Left ventricle myocardium superior (tissue), 1 donor: Measurements from ENCODE around the gene SLC6A7. TPM values are rescaled to one million over a fixed set of nuclear protein-coding genes. Genes with fewer than 3 reads are reported as not detected.
A peak's percentile ranks its signal among the peaks of the same experiment; 100 is the strongest.
"Not testable (repeated sequence)": the region's sequence is repeated elsewhere in the genome, so short reads cannot be mapped to it uniquely, and the experiment has no call there.

Source experiments
- ATAC-seq: fragments of 200-7000 bp; cut with Tn5 transposase; one replicate; pipeline ENCODE4 v1.9.1; 2020; ENCODE audit warnings: mild to moderate bottlenecking, moderate library complexity
- DNase-seq: peaks from one replicate; pipeline ENCODE4 v3.0.0-alpha.2; 2020
- intact Hi-C: fragments of 100-400 bp; cut with micrococcal nuclease; formaldehyde crosslinking; loops from one replicate; pipeline ENCODE4 v1.11.0; 2022
- total RNA-seq: library from RNA; stranded (reverse); fragmentation: NEBNext Ultra II Directional; extraction: Animal tissue kit (Norgen Biotek cat#: 25700); gene quantifications from one replicate; pipeline ENCODE4 v1.2.1, GENCODE V29; 2021
- donor health status: DM: no; HTN: yes; CAD: no; lungs with severe emphysema.

The SLC6A7 gene
- total RNA-seq, 1 donor from 2014 or later: not detected

DNA sequence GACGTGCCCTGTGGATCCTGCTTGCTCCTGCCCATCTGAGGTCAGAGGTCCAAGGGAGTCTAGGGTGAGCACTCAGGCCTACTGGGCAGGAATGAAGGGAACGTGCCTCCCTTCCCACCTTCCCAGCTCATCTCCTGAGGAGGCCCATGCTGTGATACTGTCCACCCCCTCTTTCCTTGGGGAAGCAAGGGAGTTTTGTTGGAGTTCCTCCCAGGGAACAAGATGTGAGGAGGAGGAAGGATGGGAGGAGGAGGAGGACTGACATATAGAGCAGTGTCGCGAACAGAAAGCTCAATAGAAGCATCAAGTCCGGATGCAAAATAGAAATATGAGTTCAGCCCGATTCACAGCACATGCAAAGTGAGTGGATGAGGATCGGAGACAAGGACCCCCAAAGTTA lies 41.0 kb downstream of the SLC6A7 start:
- intact Hi-C loops: no loop called here
- ATAC-seq (no peak), DNase-seq (no peak)

DNA sequence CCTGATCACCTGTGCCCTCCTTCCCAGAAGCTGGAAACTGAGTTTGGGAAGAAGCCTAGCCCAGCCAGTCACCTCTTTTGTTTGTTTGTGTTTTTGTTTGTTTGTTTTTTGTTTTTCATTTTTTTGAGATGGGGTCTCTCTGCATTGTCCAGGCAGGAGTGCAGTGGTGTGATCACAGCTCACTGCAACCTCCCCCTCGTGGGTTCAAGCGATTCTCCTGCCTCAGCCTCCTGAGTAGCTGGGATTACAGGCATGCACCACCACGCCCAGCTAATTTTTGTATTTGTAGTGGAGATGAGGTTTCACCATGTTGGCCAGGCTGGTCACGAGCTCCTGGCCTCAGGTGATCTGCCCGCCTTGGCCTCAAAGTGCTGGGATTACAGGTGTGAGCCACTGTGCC lies 43.8 kb downstream of the SLC6A7 start:
- intact Hi-C loops, DNase-seq, ATAC-seq: not testable (repeated sequence)

DNA sequence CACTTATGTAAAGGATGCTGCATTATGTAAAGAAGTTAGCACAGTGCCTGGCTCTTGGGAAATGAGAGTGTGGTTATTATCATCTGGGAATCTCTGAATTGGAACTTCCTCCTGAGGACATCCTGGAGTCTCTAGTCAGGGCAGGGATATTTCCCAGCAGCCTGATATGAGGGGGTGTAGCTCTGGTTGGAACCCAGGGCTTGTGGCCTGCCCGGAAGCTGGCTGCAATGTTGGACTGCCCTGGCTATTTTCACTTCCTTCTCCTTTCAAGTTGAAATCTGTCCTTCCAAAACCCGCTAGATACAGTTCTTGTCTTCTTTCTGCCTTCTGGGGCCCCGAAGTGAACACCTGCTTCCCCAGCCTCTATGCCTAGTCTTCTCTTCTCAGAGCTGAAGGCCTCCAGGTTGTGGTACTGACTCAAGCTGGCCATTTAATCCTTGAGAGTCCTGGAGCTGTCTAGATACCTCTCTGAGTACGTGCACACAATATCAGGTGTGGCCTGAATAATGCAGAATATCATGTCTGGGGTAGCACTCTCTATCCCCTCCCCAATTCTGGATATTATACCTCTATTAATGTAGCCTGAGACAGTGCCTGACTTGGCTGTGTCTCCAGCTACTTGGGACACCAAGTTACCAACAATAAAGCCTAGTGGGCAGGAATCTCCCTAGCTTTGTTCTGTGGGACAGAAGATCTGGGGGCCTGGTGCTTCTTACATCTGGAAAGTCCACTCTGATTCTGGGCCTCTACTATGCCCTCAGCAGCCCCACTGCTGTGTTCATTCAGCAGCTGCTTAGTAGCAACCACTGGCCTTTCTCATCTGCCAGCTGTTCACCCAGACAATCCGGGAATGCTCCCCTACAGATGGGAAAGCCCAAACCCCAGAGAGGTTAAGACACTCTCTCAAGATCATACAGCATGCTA lies 45.0 kb downstream of the SLC6A7 start:
- intact Hi-C loops: no loop called here
- peak; percentile 52 for ATAC-seq

DNA sequence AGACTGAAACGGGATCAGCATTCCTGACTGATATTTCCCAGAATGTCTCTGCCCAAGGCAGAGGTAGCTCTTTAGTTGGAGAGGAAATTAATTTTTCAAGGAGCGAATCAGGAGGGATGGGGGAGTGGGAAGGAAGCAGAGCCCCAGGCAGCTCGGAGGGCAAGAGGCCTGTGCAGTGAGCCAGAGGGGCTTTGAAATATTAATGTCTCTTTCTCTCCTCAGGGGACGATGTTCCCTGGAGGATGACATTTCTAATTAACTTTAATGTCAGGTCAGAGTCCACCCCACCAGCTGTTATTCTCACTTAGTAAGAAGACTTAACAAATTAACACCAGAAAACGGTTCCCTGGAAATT lies 45.6 kb downstream of the SLC6A7 start:
- ATAC-seq (no peak), DNase-seq (no peak)
- intact Hi-C loops: no loop called here

More for the DNA sequence above, 45.0 kb downstream of the SLC6A7 start:
- DNase-seq: no peak

DNA sequence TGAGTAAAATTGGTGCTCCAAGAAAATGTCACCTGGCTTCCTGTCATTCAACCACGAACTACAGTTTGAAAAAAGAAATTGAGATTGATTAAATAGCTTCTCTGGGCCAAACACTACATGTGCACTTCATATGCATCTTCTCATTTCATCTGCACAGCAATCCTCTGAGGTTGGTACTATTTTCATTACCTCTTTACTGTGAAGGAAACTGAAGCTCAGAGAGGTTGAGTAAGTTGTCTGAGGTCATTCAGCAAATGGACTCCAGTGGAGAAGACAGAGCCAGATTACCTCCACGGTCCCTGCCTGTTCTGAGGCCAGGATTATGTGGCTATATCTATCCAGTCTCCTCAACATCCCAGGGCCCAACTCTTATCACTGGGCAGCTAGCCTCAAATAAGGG lies 46.5 kb downstream of the SLC6A7 start:
- intact Hi-C loops: no loop called here
- DNase-seq (no peak), ATAC-seq (no peak)

DNA sequence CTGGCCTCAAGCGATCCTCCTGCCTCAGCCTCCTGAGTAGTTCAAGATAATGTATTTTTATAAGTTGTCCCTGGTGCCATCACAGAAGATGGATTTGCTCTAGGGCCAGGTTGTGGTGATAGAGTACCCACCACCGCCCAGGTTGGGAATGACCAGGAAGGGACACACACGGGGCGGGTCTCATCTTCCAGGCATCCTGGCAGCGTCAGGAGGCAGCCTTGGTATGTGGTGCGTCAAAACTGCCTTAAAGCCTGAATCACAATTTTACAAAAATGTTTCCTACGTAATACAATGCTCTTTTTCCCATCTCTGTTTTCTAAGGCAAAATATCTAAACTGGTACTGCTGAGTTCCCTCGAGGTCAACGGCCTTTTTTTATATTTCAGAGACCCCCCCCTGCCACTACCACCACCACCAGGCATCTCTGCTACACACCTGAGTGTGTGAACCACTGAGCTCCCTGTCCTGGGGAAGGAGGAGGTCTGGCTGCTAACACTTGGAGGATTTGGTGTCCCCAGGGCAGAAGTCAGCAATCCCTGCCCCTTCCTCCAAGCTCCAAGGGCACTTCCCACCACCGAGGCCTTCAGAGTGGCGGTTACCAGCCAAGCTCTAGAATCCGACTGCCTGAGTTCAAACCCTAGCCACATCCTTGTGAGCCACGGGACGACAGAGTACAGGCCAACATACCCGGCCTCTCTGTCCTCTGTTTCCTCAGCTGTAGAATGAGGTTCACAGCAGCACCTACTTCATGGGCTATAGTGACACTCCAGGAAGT lies 47.3 kb downstream of the SLC6A7 start:
- DNase-seq: no peak
- ATAC-seq: no peak
- intact Hi-C loops: no loop called here

DNA sequence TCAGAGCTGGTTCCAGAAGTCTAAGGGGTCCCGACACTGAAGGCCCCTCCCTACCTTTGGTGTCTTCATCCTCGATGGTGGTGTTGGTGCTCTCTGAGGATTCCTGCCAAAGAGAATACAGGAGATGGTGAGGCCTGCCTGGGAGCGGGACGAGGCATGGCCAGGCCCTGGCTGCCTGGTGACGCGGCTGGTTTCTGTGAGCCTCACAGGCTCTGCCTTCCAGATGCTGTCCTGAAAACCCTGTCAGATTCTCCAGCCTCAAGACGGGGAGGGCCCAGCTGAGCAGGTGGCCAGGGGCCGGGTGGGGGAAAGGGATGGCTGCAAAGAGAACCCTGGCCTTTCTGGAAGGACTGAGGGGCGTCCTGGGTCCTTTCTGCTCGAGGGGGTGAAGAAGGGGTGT lies 48.8 kb downstream of the SLC6A7 start:
- intact Hi-C loops: no loop called here
- ATAC-seq (no peak), DNase-seq (no peak)

DNA sequence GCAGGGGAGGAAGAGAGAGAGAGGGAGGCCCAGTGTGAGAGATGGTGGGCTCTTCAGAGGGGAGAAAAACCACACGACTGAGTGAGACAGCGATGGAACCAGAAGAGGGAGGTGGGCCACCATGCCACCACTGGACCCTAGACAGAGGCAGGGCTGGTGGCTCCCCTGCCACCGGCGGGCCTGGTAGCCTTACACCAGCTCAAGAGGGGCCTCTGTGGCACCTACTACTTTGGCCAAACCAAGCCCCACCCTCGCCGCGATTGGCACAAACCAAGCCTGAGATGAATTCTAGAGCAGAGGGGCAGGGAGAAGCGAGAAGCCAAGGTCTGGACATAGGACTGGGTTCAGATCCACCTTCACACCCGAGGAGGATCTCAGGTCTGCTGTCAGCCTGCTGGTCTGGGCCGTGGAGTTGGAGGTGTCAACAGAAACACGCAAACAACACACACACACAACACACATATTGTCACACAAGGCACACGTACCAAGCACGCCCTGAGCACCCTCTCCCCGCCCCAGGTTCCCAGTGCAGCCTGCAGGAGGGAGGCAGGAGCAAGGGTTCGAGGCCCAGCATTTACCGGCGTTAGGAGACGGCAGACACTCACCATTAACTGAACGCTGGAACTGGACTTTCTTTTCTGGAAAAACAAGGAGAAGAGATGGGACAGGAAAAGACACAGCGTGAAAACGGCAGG lies 49.4 kb downstream of the SLC6A7 start:
- no peak for DNase-seq
- intact Hi-C loops: no loop called here
- ATAC-seq: no peak

DNA sequence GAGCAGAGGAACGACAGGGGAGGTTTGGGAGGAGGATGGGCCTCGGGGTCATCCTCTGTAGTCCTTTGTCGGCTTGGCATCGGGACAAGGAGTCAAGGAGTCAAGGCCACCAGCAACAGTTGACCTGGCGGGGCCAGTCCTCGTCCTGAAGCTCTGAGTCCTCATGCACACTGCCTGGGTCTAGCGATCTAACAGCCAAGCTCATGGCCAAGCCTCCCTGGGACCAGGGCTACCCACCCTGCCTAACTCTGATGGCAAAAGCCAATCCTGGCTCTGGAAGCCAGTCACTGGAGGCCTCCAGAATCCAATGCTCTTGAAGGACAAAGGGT lies 49.9 kb downstream of the SLC6A7 start:
- ATAC-seq: no peak
- no peak for DNase-seq
- intact Hi-C loops: no loop called here

DNA sequence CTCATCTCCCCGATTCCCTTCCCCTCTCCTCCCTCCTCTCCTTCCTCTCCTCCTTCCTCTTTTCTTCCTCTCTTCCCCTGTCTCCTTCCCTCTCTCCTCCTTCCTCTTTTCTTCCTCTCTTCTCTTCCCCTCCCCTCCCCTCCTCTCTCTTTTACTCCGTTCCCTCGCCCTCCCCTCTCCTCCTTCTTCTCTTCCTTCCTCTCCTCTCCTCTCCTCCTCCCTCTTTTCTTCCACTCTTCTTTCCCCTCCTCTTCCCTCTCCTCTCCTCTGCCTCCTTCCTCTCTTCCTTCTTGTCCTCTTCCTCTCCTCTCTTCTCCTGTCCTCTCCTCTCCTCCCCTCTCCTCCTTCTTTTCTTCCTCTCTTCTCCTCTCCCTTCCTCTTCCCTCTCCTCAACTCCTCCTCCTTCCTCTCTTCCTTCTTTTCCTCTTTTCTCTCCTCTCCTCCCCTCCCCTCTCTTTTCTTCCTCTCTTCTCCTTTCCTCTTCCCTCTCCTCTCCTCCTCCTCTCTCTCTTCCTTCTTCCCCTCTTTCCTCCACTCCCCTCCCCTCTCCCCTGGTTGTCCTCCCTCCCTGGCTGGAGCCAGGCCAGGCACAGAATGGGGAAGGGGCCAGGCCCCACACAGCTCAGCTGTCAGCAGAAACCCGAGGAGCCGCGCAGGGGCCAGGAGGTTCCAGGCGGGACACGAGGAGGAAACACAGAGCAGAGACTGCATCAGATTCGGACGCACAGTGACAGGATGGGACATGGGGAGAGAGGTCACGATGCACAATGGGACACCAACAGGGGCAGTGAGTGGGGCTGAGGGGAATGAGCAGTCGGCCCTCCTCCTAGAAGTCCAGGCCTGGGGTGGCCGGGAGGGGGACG lies 51.7 kb downstream of the SLC6A7 start:
- no peak for DNase-seq
- intact Hi-C loops: no loop called here
- ATAC-seq: no peak

DNA sequence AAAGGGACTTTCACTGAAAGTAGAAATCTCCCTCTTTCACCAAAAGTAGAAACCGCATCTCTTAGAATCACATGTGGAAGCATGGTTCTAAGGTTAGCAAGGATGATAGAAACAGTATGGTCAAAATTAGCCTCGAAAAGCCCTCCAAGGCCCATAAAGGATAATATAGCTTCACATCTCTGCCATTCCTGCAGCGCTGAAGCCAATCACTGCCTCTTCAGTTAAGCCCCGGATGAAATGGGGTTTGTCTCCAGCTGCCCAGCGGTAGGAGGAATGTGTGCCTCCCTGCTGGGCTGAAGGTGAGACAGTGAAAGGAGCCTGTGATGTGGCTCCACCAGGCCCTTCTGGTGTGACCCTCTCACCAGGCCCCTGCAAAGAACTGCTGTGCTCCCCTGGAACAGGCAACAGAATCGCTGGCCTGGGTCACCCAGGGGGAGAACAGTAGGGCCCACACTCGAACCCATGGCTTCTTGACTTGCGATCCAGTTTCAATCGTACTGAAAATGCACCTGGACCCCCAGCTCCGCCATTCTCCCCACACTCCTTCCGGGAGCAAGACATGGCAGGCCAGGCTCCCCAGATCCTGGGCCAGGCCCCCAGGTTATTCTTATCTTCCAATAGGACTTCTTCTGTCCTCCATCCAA lies 52.5 kb downstream of the SLC6A7 start:
- intact Hi-C loops: no loop called here
- DNase-seq: no peak
- no peak for ATAC-seq

DNA sequence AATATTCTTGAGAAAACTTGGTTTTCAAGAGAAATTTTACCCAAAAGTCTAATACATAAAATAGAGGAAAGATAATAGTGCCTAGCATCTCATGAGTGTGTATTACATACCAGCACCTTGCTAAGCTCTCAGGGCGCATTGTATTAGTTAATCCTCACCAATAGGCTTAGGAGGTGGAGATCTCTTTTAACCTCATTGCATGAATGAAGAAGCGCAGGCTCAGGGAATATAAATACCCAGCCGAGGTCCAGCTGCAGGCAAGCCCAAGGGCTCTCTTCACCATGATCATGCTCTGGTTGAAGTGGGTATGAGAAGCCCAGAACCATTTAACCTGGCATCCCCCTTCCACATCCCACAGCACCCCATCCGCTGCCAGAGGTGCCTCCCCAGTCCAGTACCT lies 53.7 kb downstream of the SLC6A7 start:
- ATAC-seq (no peak), DNase-seq (no peak)
- intact Hi-C loops: no loop called here

DNA sequence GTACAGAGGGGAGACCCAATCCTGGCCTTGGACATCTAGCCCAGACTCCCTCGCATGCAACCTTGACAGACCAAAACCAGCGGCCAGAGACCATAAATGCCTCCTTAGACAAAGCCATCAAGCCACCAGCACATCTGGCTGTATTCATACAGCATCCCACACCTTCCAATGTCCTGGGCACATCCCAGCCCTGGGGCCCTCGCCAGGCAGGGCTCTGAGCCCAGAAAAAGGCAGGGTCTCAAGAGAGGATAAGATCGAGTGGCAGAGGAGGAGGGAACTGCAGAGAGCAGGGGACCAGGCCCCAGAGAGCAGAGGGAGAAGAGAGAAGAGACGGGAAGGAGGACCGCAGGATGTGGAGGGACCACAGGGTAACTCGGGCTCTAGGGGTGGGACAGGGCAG lies 54.3 kb downstream of the SLC6A7 start:
- DNase-seq (peak; percentile 51), ATAC-seq (peak; percentile 57)
- intact Hi-C loops: no loop called here

DNA sequence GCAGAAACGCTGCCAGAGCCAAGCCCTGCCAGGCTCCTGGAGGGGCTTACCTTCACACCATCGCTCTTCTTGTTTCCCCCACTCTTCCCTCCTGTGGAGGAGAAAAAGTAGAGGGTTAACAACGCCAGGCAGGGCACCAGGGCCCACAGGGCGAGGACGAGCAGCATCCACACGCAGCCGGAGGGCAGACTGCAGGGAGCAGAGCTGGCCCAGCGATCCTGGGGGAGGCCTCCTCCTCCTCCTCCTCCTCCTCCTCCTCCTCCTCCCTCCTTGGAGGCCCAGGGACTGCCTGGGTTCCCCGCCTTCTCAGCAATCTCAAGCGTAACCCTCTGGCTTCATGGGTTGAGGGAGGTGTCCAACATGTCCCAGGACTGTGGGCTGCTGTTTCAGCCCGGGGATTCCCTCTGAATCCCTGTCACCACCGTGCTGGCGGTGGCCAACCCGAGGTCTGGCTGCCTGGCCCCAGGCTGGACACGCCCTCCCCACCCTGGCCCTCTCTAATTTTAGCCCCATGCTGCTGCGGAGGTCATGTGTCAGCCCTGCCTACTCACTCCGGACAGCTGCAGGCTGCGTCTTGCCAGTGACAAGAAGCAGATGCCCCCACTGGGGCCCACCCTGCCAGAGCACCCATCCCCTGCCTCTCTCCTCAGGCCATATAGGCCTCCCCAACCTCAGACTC lies 55.4 kb downstream of the SLC6A7 start:
- DNase-seq: peak; percentile 82
- intact Hi-C loops: no loop called here
- peak; percentile 97 for ATAC-seq

DNA sequence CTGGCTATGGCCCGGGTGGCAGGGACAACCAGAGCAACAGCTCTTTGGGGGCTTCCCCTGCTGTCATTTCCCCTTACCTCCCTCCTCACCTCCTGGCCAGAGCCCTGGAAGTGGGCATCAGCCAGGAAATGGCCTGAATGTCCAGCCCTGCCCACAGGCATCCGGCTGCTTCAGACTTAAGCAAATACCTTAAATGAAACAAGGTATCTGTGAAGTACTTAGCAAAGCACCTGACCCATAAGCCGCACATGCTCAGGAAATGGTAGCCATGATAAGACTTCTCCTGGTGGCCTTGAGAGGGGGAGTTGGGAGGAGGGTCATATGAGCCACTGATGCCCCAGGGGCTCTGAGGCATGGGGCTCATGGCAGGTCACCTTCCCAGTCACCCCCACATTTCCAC lies 55.9 kb downstream of the SLC6A7 start:
- intact Hi-C loops: no loop called here
- ATAC-seq: no peak

DNA sequence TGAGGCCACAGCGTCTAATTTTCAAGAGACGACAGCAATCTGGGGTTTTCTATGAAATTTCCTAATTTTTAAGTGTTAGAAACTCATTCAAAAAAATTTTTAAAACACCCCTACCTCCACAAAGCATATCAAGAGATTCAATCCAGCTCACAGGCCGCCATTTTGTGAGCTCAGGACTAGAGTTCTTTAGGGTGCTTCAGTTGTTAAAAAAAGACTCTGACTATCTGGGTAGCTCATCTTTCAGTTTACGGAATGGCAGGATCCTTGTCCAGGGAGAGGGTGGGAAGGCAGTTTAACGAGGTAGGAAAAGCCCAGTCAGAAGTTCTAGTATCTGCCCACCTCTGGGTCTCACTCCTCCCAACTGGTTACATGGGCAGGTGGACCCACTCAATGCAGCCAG lies 56.6 kb downstream of the SLC6A7 start:
- intact Hi-C loops: no loop called here

More for the DNA sequence above, 55.9 kb downstream of the SLC6A7 start:
- no peak for DNase-seq

DNA sequence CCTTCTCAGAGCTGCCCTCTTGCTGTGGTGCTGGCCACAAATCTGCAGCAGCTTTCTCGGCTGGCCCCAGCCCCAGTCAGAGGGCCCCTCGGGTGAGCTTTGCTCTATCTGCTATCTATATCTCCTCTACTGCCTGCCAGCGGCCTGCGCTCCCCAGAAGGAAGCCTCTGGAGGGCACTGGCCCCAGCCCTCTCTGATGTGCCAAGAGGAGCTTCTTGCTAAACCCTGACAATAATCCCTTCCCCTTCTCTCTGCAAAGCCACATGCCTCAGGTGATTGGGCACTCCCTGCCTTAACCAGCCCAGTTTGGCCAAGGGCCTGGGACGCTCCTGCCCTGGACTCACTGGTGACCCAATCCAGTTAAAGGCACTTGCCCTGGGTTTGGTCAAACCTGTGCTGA lies 57.0 kb downstream of the SLC6A7 start:
- ATAC-seq (peak; percentile 4), DNase-seq (no peak)
- intact Hi-C loops: no loop called here

More for the DNA sequence above, 56.6 kb downstream of the SLC6A7 start:
- ATAC-seq: no peak
- no peak for DNase-seq

DNA sequence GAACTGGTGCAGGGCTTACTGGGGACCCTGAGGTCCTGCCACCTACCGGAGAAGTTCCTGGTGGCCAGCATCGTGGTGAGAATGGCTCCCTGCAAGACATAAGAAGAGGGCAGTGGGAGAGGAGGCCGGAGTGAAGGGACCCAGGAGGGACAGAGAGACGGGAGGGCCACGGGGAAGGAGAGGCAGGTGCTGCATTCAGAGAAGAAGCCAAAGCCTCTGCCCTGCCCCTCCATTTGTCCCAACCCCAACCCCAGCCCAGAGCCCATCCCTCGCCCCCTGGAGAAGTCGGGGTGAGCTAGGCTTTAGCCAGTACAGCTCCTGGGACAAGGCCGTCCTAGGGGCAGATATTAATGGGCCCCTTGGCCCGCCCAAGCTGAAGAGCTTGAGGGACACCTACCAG lies 57.9 kb downstream of the SLC6A7 start:
- ATAC-seq (no peak), DNase-seq (no peak)
- intact Hi-C loops: no loop called here
